CD4-positive, alpha-beta T cell treated with Interleukin-6 at 100 ng/mL for 8 hours (primary cell): Measurements from ENCODE around the gene ITGB3BP.
"Not testable (repeated sequence)": the region's sequence is repeated elsewhere in the genome, so short reads cannot be mapped to it uniquely, and the experiment has no call there.

Experiments used
- DNase-seq: peaks from one replicate; pipeline ENCODE4 v3.0.0-alpha.2; 2020; ENCODE audit warnings: mixed read lengths, low spot score

ITGB3BP gene

DNA sequence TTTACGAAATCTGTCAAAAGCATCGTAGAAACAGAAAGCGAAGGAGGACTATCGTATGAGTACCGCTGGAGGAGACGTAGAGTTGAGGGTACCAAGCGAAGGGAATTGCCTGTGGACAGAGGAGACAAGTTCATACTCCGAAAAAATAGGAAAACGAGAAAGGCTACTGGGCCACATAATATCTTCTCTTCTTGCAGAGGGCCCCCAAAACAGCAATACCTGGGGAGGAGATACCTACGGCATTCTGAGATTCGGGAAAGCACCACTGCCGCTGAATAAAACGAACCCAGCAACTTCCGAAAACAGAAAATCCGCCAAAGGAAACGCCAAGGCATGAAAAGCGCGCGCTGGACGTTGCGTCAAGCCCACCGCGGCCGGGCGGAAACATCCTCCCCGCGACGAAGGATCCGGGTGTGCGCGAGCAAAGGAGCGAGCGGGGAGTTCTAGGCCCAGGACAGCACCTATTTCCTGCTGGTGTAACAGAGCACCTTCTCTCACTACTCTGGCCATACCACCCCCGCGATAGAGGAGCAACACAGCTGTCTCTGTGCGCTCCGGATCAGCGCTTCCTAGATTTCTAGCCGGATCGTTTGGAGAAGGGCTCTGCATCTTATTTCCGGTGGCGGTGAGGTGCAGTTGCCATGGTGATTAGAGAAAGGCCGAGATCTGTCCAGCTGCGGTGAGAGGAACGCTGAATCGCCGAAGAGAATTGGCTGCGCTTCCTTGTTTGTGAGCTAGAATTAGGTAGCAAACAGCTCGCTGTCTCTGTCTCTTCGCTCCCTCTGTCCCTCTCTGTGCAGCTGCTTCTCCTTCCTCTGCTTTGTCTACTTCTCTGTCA is at the start of gene ITGB3BP, which contains the start of gene EFCAB7:
Gene ITGB3BP (minus strand): TSS at position 335 of the 838 bp plus-strand sequence. CDS start 92 bp downstream, at position 243.
Gene EFCAB7 (plus strand): TSS at position 635 of the 838 bp plus-strand sequence. CDS start 2,048 bp downstream, outside the sequence.
- DNase-seq, result peak; percentile 67

DNA sequence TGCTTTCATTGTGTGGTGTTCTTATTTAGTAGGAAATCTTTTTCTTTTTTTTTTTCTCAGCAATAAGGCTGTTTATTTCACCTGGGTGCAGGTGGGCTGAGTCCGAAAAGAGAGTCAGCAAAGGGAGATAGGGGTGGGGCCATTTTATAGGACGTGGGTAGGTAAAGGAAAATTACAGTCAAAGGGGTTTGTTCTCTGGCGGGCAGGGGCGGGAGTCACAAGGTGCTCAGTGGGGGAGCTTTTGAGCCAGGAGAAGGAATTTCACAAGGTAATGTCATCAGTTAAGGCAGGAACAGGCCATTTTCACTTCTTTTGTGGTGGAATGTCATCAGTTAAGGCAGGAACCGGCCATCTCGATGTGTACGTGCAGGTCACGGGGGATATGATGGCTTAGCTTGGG is 49.7 kb upstream of the ITGB3BP start:
- not testable (repeated sequence) for DNase-seq

DNA sequence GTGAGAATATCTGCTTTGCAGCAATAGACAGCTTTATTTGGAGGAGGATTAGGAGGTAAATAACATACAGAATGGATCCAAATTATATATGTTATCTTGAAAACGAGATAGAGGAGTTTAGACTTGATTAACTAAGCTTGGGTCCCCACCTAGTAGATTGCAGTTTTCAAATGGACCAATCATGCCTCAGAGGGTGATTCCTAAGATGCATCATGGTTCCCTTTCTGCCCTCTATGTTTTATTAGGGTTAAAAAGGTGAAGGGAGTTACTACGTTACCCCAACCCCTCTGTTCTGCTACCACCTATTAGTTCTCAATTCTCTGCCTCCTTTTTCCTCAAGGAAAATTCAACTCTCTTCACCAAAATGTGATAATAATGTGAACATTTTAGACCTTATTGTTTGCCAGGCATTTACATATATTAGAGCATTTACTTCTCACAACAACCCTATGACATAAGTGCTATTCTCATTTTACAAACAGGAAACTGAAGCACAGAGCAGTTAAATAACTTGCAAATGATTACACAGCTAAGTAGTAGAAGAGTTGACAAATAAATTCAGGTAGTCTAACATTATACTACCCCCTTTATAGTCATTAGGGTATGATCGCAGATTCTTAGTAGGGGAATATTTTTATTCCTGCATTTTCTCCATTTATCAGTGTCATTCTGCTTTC is 46.8 kb upstream of the ITGB3BP start:
- DNase-seq, result no peak

DNA sequence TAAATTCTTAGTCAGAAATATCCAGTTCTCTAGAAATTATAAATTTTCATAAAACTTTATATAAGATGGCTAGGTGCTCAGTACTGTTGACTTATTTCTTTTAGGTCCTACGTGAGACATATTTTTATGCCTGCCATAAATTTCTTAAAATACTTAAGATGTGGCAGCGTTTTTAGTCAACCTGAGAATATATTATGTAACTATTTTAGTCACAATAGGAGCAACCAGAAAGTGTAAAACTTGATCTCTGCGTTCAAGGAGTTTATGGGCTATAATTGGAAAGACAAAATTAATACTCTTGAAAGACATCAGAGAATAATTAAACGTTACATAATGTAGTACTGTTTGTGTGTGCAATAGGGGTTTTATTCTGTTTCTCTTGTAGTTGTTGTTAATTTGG is 46.0 kb upstream of the ITGB3BP start:
- no peak for DNase-seq

GRCh38 chr1:63563745-63564144 is 40.7 kb upstream of the ITGB3BP start:
- DNase-seq, result no peak

DNA sequence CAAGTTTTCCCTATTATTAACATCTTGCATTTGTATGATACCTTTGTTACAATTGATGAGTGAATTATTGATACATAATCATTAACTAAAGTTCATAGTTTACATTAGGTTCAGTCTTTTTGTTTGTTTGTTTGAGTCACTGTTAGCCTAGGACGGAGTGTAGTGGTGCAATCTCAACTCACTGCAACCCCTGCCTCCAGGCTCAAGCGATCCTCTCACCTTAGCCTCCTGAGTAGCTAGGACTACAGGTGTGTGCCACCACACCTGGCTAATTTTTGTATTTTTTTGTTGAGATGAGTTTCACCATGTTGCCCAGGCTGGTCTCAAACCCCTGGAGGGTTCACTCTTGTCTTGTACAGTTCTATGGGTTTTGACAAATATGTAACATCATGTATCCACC is 36.3 kb upstream of the ITGB3BP start:
- DNase-seq, result no peak

DNA sequence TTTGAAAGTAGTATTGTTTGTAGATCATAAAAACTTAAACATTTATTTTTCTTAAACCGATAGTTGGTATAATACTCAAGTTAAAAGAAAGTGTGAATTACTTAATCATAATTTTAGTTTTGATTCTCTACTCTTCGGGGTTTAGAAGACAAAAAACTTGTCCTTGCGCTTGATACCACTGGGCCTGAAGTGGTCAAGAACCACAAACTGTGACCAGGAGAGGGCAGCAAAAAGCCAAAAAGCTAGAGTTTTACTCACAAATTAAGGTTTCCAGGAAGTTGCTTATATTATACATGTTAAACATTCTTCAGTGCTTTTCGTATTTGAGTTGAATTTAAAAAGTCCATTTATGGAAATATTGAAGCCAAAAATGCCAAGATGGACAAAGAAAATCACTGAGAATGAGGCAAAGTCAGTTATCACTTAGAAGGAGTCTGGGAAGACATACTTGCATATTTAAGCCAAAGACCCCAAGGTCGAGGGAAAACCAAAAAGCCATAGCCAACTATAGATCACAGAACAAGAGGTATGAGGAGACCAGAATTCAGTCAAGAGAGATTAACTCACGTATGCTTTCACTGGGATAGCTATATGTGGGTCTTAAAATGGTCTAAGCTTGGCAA is 34.5 kb upstream of the ITGB3BP start:
- DNase-seq, result peak; percentile 1

- DNase-seq, result no peak
Measured at GRCh38 chr1:63555480-63555879, 32.5 kb upstream of the ITGB3BP start.

DNA sequence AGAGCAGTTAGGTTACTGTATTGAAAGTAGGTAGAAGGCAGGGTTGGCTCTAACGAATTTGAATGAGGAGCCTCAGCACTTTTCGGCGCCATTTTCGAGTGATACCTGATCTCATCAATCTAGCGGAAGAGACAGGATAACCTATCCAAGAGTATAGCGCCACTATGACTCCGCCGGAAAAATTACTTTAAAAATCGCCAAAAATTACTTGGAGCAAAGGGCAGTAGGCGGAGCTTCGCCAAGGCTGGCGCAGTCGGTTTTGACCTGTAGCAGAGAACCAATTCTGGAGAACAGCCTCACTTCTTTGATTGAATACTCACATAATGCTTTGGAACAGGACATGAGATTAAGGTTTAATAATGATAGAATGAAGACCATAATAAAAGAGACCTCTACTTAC is 25.9 kb upstream of the ITGB3BP start:
- DNase-seq, result no peak

GRCh38 chr1:63548303-63548702 is 25.3 kb upstream of the ITGB3BP start:
- no peak for DNase-seq

GRCh38 chr1:63547621-63548294 is 24.7 kb upstream of the ITGB3BP start:
- DNase-seq, result no peak

DNA sequence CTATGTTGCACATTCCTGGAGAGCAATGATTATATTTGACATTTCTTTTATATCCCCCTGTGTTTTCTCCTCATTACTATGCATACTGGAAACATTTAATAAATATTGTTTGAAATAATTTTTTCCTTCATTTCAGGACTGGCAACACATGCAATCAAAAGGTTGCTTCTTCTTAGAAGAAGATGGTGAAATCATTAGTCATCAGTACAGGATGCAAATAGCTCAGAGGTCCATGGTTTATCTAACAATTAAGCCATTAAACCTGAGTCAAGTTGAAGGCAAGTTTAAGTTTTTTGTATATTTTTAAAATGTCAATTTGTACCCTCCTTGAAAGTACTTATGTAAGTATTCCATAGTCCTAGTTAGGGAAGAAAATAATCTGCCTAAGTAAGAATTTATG is 22.8 kb upstream of the ITGB3BP start:
- no peak for DNase-seq

DNA sequence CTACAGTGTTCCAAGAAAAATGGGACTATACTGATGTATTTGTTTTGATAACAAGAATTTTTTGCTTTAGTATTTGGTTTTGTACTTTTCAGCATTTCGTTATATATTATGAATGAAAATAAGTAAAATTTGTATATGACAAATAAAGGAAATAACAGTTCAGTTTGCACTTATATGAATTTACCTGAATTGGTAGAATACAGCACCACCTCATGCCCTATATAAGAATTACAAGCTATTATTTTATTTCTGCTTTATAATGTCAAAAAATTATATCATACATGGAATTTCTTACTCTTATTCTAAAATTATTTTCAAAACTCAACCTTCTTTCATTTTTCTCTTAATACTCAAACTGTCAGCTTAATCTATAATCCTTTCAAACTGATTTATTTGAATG is 14.9 kb upstream of the ITGB3BP start:
- no peak for DNase-seq

DNA sequence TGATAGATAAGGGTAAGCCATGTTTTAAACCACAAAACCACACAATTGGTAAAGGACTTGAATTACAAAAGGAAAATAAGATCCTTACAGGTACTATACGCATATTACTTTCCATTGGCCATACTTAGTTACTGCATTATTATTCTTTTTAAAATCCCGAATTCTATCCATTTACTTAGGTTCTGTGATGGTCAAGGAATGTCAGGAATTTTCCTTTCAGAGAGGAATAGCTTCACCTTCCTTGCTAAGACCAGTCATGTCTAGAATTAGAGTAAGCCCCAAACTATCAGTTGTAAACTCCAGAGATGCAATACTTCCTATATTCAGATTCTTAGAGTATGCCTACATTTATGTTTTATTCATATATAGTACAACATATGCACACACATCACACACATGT is 14.0 kb upstream of the ITGB3BP start:
- no peak for DNase-seq

- DNase-seq, result no peak
Measured at GRCh38 chr1:63534406-63534805, 11.4 kb upstream of the ITGB3BP start.

DNA sequence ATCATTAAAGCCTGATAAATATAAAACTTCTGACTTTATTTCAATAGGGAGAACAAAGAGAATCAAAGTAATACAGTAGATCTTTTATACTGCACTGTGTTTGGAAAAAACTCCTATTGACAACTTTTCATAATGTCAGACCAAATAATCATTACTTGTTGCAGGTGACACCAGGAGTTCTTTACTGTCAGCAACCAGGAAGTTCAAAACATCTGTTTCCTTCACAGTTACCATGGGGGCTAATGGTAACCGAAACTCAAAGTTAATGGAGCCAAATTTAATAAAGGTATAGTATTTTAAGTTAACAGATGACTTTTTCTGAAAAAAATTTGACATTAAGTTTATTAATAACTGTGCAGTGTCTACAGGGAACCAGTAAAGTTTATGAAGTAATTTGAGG is 10.9 kb upstream of the ITGB3BP start:
- no peak for DNase-seq

DNA sequence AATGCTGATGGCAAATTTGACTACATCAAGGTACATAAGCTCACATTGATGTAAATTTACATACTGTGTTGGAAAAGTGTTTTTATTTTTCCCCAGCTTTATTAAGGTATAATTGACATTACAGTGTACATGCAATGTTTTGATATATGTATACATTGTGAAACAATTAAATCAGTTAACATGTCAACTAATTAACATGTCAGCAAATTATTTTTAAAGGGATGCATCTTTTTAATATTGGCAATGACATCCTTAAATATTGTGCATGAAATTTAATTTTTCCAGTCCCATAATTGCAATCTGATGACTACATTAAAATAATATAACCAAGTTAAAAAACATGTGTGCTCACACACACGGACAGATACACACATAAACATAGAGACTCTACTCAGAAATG is 9.7 kb upstream of the ITGB3BP start:
- DNase-seq, result no peak

- no peak for DNase-seq
Measured at GRCh38 chr1:63524201-63524600, 1.2 kb upstream of the ITGB3BP start.

DNA sequence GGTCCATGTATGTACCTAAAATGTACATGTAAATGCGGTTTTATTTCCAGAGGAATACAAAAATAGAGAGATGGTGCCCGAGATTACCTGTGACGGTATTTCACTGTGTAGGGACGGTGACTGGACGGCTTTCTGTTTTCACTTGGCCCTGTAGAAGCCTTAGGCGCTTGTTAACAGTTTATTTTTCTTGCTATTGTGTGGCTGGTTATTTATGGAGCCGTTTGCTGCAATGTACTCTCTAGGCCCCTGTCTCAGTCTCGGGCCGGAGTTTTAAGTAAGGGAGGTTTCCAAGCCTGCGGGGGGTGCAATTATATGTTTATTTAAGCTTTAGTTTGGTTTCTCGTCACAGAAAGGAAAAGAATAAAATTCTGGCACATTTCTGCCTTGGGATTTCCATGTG is 713 bp upstream of the ITGB3BP start:
- DNase-seq, result no peak

- no peak for DNase-seq
Measured at GRCh38 chr1:63516629-63517028, 6.4 kb downstream of the ITGB3BP start.

DNA sequence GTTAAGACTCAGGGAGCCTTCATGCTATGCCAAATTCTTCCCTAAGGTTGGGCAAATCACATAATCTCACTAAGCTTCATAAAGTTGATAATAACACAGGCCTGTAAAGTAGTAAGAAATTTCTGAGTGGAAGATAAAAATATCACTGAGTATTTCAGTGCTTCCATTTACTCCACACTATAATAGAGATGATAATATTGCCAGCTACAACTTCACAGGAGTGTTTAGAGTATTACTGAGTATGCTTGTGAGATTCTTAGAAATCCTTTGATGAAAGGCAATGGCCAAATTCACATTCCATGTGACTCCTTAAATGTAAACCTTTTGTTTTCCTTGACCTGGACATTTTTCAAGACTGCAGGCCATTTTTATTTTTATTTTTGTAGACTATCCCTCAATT is 10.4 kb downstream of the ITGB3BP start:
- no peak for DNase-seq

DNA sequence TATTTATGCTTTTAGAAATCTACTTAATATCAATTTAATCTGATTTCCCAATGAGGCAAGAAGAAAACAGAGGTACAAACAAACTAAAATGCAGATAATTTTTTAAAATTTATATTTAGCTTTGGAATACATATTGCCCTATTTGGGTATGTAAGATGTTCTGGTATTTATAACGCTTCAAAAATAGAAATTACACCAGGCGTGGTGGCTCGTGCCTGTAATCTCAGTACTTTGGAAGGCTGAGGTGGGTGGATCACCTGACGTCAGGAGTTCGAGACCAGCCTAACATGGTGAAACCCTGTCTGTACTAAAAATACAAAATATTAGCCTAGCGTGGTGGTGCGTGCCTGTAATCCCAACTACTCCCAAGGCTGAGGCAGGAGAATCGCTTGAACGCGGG is 13.3 kb downstream of the ITGB3BP start:
- no peak for DNase-seq
